WI38 (cell line): ENCODE results near the gene GIT2.
A peak's percentile ranks its signal among the peaks of the same experiment; 100 is the strongest.

ENCODE experiments used
- H3K4me3 ChIP-seq: 2 replicates; pipeline ENCODE4 v1.5.1; 2011; ENCODE audit warnings: low read depth, mild to moderate bottlenecking, control low read depth, low read length
- CTCF ChIP-seq: IDR thresholded peaks from 2 replicates; pipeline ENCODE4 v1.5.1; 2012; ENCODE audit warnings: low read depth, mild to moderate bottlenecking, control low read depth, low read length

GIT2 gene

GRCh38 chr12:109995686-109996482 is at the start of gene GIT2:
GIT2 (minus strand) TSS chr12:109996368; CDS start chr12:109996224, 144 bp downstream.
- TF ChIP-seq CTCF: no peak
- H3K4me3 ChIP-seq: peak within 1 kb of the TSS; percentile 98

GRCh38 chr12:110042264-110042663 is 46.1 kb upstream of the GIT2 start:
- no peak overlapping the region for H3K4me3 ChIP-seq
- no peak for TF ChIP-seq CTCF

GRCh38 chr12:110039085-110039807 is 43.1 kb upstream of the GIT2 start:
- H3K4me3 ChIP-seq: peak overlapping the region; percentile 11; the same call in 1 of the 2 replicates
- no peak for TF ChIP-seq CTCF

- no peak overlapping the region for H3K4me3 ChIP-seq
- no peak for TF ChIP-seq CTCF
These were observed 42.5 kb upstream of the GIT2 start for GRCh38 chr12:110038741-110039084.

GRCh38 chr12:110037315-110037714 is 41.1 kb upstream of the GIT2 start:
- no peak for TF ChIP-seq CTCF
- no peak overlapping the region for H3K4me3 ChIP-seq

GRCh38 chr12:110035534-110036104 is 39.5 kb upstream of the GIT2 start:
- no peak overlapping the region for H3K4me3 ChIP-seq
- TF ChIP-seq CTCF: no peak

- TF ChIP-seq CTCF: no peak
- H3K4me3 ChIP-seq: no peak overlapping the region
These were observed 37.7 kb upstream of the GIT2 start for GRCh38 chr12:110033888-110034287.
